ENCODE measurements around the gene ZNF280A. TPM values are rescaled to one million over a fixed set of nuclear protein-coding genes. Genes with fewer than 3 reads are reported as not detected.

ZNF280A gene
- total RNA-seq, 1 donor from 2014 or later: not detected

GRCh38 chr22:22554587-22555284 lies 34.7 kb upstream of the ZNF280A start:
- Histone ChIP-seq H3K9me3 (ENCODE audit: control insufficient read depth in 3 of 3, low read length in 3 of 3) (no peaks in the 10 kb centered on the region), H3K4me3 (ENCODE audit: low read length in 3 of 3) (no peak overlapping the region), H3K27me3 (ENCODE audit: control insufficient read depth in 3 of 3, insufficient read depth in 3 of 3, low read length in 3 of 3) (peaks cover 0 to 9% (median 0%) of the 10 kb centered on the region in 3 donors), H3K36me3 (ENCODE audit: control insufficient read depth in 3 of 3, insufficient read depth in 3 of 3, low read length in 3 of 3) (no peaks in the 10 kb centered on the region), H3K27ac (ENCODE audit: low read depth, low read length) (no peak overlapping the region), H3K9ac (ENCODE audit: low read depth in 1 of 3, low read length in 3 of 3) (no peak overlapping the region), H3K4me1 (ENCODE audit: control insufficient read depth in 3 of 3, insufficient read depth in 3 of 3, low read length in 3 of 3) (no peaks in the 10 kb centered on the region)

GRCh38 chr22:22553735-22554586 lies 33.9 kb upstream of the ZNF280A start:
- no peak overlapping the region for H3K27ac ChIP-seq (ENCODE audit: low read depth, low read length)
- no peaks in the 10 kb centered on the region for H3K36me3 ChIP-seq (ENCODE audit: control insufficient read depth in 3 of 3, insufficient read depth in 3 of 3, low read length in 3 of 3)
- no peak overlapping the region for H3K4me3 ChIP-seq (ENCODE audit: low read length in 3 of 3)
- no peaks in the 10 kb centered on the region for H3K4me1 ChIP-seq (ENCODE audit: control insufficient read depth in 3 of 3, insufficient read depth in 3 of 3, low read length in 3 of 3)
- no peaks in the 10 kb centered on the region for H3K9me3 ChIP-seq (ENCODE audit: control insufficient read depth in 3 of 3, low read length in 3 of 3)
- peaks cover 0 to 9% (median 0%) of the 10 kb centered on the region in 3 donors for H3K27me3 ChIP-seq (ENCODE audit: control insufficient read depth in 3 of 3, insufficient read depth in 3 of 3, low read length in 3 of 3)
- H3K9ac ChIP-seq (ENCODE audit: low read depth in 1 of 3, low read length in 3 of 3): no peak overlapping the region

- Histone ChIP-seq H3K27ac (ENCODE audit: low read depth, low read length) (no peak overlapping the region), H3K27me3 (ENCODE audit: control insufficient read depth in 3 of 3, insufficient read depth in 3 of 3, low read length in 3 of 3) (peaks cover 0 to 9% (median 2%) of the 10 kb centered on the region in 3 donors), H3K9me3 (ENCODE audit: control insufficient read depth in 3 of 3, low read length in 3 of 3) (no peaks in the 10 kb centered on the region), H3K4me3 (ENCODE audit: low read length in 3 of 3) (no peak overlapping the region), H3K9ac (ENCODE audit: low read depth in 1 of 3, low read length in 3 of 3) (no peak overlapping the region), H3K36me3 (ENCODE audit: control insufficient read depth in 3 of 3, insufficient read depth in 3 of 3, low read length in 3 of 3) (no peaks in the 10 kb centered on the region), H3K4me1 (ENCODE audit: control insufficient read depth in 3 of 3, insufficient read depth in 3 of 3, low read length in 3 of 3) (no peaks in the 10 kb centered on the region)
Observed at GRCh38 chr22:22553141-22553540, 33.1 kb upstream of the ZNF280A start.

- Histone ChIP-seq H3K27ac (ENCODE audit: low read depth, low read length) (no peak overlapping the region), H3K9ac (ENCODE audit: low read depth in 1 of 3, low read length in 3 of 3) (no peak overlapping the region), H3K36me3 (ENCODE audit: control insufficient read depth in 3 of 3, insufficient read depth in 3 of 3, low read length in 3 of 3) (no peaks in the 10 kb centered on the region), H3K4me3 (ENCODE audit: low read length in 3 of 3) (no peak overlapping the region), H3K9me3 (ENCODE audit: control insufficient read depth in 3 of 3, low read length in 3 of 3) (no peaks in the 10 kb centered on the region), H3K4me1 (ENCODE audit: control insufficient read depth in 3 of 3, insufficient read depth in 3 of 3, low read length in 3 of 3) (no peaks in the 10 kb centered on the region), H3K27me3 (ENCODE audit: control insufficient read depth in 3 of 3, insufficient read depth in 3 of 3, low read length in 3 of 3) (peaks cover 0 to 13% (median 4%) of the 10 kb centered on the region in 3 donors)
Observed at GRCh38 chr22:22552630-22553029, 32.6 kb upstream of the ZNF280A start.

GRCh38 chr22:22550789-22551434 lies 30.8 kb upstream of the ZNF280A start:
- Histone ChIP-seq H3K27ac (ENCODE audit: low read depth, low read length) (no peak overlapping the region), H3K4me1 (ENCODE audit: control insufficient read depth in 3 of 3, insufficient read depth in 3 of 3, low read length in 3 of 3) (no peaks in the 10 kb centered on the region), H3K9ac (ENCODE audit: low read depth in 1 of 3, low read length in 3 of 3) (no peak overlapping the region), H3K36me3 (ENCODE audit: control insufficient read depth in 3 of 3, insufficient read depth in 3 of 3, low read length in 3 of 3) (no peaks in the 10 kb centered on the region), H3K9me3 (ENCODE audit: control insufficient read depth in 3 of 3, low read length in 3 of 3) (no peaks in the 10 kb centered on the region), H3K4me3 (ENCODE audit: low read length in 3 of 3) (no peak overlapping the region), H3K27me3 (ENCODE audit: control insufficient read depth in 3 of 3, insufficient read depth in 3 of 3, low read length in 3 of 3) (peaks cover 0 to 9% (median 4%) of the 10 kb centered on the region in 3 donors)

GRCh38 chr22:22548910-22549309 lies 28.8 kb upstream of the ZNF280A start:
- Histone ChIP-seq H3K36me3 (ENCODE audit: control insufficient read depth in 3 of 3, insufficient read depth in 3 of 3, low read length in 3 of 3) (no peaks in the 10 kb centered on the region), H3K9me3 (ENCODE audit: control insufficient read depth in 3 of 3, low read length in 3 of 3) (no peaks in the 10 kb centered on the region), H3K27me3 (ENCODE audit: control insufficient read depth in 3 of 3, insufficient read depth in 3 of 3, low read length in 3 of 3) (peaks cover 0 to 9% (median 4%) of the 10 kb centered on the region in 3 donors), H3K4me3 (ENCODE audit: low read length in 3 of 3) (no peak overlapping the region), H3K4me1 (ENCODE audit: control insufficient read depth in 3 of 3, insufficient read depth in 3 of 3, low read length in 3 of 3) (no peaks in the 10 kb centered on the region), H3K27ac (ENCODE audit: low read depth, low read length) (no peak overlapping the region), H3K9ac (ENCODE audit: low read depth in 1 of 3, low read length in 3 of 3) (no peak overlapping the region)

- Histone ChIP-seq H3K4me3 (ENCODE audit: low read length in 3 of 3) (no peak overlapping the region), H3K27me3 (ENCODE audit: control insufficient read depth in 3 of 3, insufficient read depth in 3 of 3, low read length in 3 of 3) (peaks cover 0 to 9% (median 4%) of the 10 kb centered on the region in 3 donors), H3K4me1 (ENCODE audit: control insufficient read depth in 3 of 3, insufficient read depth in 3 of 3, low read length in 3 of 3) (no peaks in the 10 kb centered on the region), H3K9ac (ENCODE audit: low read depth in 1 of 3, low read length in 3 of 3) (no peak overlapping the region), H3K9me3 (ENCODE audit: control insufficient read depth in 3 of 3, low read length in 3 of 3) (no peaks in the 10 kb centered on the region), H3K36me3 (ENCODE audit: control insufficient read depth in 3 of 3, insufficient read depth in 3 of 3, low read length in 3 of 3) (no peaks in the 10 kb centered on the region), H3K27ac (ENCODE audit: low read depth, low read length) (no peak overlapping the region)
Observed at GRCh38 chr22:22548317-22548716, 28.2 kb upstream of the ZNF280A start.

- H3K4me1 ChIP-seq (ENCODE audit: control insufficient read depth in 3 of 3, insufficient read depth in 3 of 3, low read length in 3 of 3): no peaks in the 10 kb centered on the region
- H3K27me3 ChIP-seq (ENCODE audit: control insufficient read depth in 3 of 3, insufficient read depth in 3 of 3, low read length in 3 of 3): peaks cover under 1 to 9% (median 4%) of the 10 kb centered on the region in 3 donors
- H3K36me3 ChIP-seq (ENCODE audit: control insufficient read depth in 3 of 3, insufficient read depth in 3 of 3, low read length in 3 of 3): no peaks in the 10 kb centered on the region
- no peak overlapping the region for H3K27ac ChIP-seq (ENCODE audit: low read depth, low read length)
- no peaks in the 10 kb centered on the region for H3K9me3 ChIP-seq (ENCODE audit: control insufficient read depth in 3 of 3, low read length in 3 of 3)
- H3K9ac ChIP-seq (ENCODE audit: low read depth in 1 of 3, low read length in 3 of 3): no peak overlapping the region
- H3K4me3 ChIP-seq (ENCODE audit: low read length in 3 of 3): no peak overlapping the region
Observed at GRCh38 chr22:22547692-22548300, 27.7 kb upstream of the ZNF280A start.

GRCh38 chr22:22547226-22547625 lies 27.2 kb upstream of the ZNF280A start:
- Histone ChIP-seq H3K27ac (ENCODE audit: low read depth, low read length) (no peak overlapping the region), H3K27me3 (ENCODE audit: control insufficient read depth in 3 of 3, insufficient read depth in 3 of 3, low read length in 3 of 3) (peaks cover 6 to 8% (median 7%) of the 10 kb centered on the region in 3 donors), H3K9me3 (ENCODE audit: control insufficient read depth in 3 of 3, low read length in 3 of 3) (no peaks in the 10 kb centered on the region), H3K9ac (ENCODE audit: low read depth in 1 of 3, low read length in 3 of 3) (no peak overlapping the region), H3K4me1 (ENCODE audit: control insufficient read depth in 3 of 3, insufficient read depth in 3 of 3, low read length in 3 of 3) (no peaks in the 10 kb centered on the region), H3K36me3 (ENCODE audit: control insufficient read depth in 3 of 3, insufficient read depth in 3 of 3, low read length in 3 of 3) (no peaks in the 10 kb centered on the region), H3K4me3 (ENCODE audit: low read length in 3 of 3) (no peak overlapping the region)

Measured in skeletal muscle tissue (tissue), 4 donors.